CD4-positive, alpha-beta T cell treated with Interleukin-21 for 1 hour (primary cell): ENCODE measurements around the gene NABP1.

Experiments
- DNase-seq: peaks from one replicate; pipeline ENCODE4 v3.0.0-alpha.2; 2020

Gene NABP1

GRCh38 chr2:191686066-191686465, 8.1 kb downstream of the NABP1 start:
- DNase-seq: no peak

DNA sequence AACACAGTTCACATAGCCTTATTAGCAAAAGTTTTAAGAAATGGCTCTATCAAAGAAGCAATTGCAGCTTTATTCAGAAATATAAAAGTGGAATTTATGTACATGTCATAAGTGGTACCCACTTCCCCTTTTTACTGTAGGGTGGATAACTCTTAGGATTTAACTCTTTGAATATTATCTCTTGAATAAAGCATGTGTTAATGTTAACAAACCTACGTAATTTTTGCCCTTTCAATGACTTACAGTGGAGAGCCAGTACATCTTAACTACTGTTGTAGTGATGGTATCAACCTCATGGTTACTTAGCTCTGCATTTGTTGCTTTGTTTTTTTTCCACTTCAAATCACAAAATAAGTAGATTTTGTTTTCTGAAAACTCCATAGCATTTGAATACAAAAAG, 8.8 kb downstream of the NABP1 start:
- no peak for DNase-seq

- DNase-seq: no peak
These were observed 9.9 kb downstream of the NABP1 start for GRCh38 chr2:191687867-191688266.

GRCh38 chr2:191688934-191689695, 11.2 kb downstream of the NABP1 start:
- DNase-seq: no peak

DNA sequence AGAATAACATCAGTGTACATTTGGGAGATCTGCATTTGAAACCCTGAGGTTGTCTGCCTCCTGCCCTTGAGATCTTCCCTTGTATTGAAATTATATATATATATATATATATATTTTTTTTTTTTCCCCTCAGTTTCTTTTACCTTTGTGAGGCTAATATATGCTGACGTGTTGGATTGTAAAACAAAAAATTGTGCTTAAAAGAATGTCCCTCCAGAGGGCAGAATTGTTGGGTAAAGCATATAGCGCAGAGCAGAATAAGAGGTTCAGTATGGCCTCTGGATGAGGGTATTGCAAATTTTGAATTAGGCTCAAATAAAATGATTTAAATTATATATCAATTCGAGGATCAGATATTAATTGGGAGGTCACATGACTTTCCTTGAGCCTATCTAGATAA, 12.4 kb downstream of the NABP1 start:
- no peak for DNase-seq

- peak; percentile 82 for DNase-seq
These were observed 13.2 kb downstream of the NABP1 start for GRCh38 chr2:191691016-191691735.

- DNase-seq: no peak
These were observed 14.0 kb downstream of the NABP1 start for GRCh38 chr2:191691898-191692297.

GRCh38 chr2:191692502-191693115, 14.7 kb downstream of the NABP1 start:
- DNase-seq: no peak

DNA sequence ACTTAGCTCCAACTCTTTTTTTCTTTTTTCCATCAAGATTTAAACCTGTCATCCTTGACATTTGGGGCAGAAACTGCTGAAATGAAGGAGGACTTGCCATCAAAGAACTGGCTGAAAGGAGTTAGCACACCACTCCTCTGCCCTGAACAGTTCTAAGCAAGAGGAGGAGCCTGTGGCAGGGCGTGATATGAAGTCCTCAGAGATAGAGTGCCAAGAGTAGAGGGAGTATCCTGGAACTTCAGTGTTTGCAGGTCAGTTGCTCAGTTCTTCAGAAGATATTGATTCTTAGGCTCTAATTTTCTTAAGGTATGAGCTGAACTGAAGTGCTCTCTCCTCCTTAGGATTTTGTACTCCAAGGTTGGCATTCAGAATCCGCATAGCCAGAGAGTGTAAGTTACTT, 15.2 kb downstream of the NABP1 start:
- DNase-seq: no peak

GRCh38 chr2:191693778-191694177, 15.8 kb downstream of the NABP1 start:
- DNase-seq: no peak

- no peak for DNase-seq
These were observed 18.1 kb downstream of the NABP1 start for GRCh38 chr2:191696001-191696400.

- no peak for DNase-seq
These were observed 19.0 kb downstream of the NABP1 start for GRCh38 chr2:191696966-191697365.

DNA sequence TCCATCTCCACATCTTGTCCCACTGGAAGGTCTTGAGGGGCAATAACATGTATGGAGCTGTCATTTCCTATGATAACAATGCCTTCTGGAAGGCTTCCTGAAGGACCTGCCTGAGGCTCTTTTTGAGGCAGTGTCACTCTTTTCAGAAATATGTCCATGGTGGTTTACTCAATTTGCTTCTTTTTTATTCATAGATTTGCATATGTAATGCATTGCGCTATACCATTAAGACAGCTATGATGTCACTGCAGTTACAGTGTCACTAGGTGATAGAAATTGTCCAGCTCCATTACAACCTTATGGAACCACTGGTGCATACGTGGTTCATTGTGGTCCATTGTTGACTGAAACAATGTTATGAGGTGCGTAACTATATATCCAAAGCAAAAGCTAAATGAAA, 19.9 kb downstream of the NABP1 start:
- DNase-seq: no peak

GRCh38 chr2:191699341-191699945, 21.5 kb downstream of the NABP1 start:
- DNase-seq: no peak

DNA sequence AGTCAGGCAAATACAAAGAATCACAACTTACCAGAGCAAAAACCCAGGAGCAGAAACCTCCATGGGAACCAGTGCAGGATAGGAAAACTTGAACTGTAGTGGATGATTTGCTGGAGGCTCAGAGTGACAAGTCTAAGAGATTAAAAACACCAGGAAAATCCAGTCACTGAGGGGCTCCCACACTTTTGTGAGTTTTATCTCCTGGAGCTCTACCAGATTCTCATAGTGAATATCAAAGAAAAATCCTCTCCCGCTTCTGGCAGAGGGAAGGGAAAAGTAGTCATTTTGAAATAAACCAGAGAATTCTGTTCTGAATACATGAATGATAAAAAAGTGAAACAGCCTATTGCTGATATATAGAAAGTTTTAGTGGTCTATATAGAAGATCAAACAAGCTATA, 23.1 kb downstream of the NABP1 start:
- no peak for DNase-seq

DNA sequence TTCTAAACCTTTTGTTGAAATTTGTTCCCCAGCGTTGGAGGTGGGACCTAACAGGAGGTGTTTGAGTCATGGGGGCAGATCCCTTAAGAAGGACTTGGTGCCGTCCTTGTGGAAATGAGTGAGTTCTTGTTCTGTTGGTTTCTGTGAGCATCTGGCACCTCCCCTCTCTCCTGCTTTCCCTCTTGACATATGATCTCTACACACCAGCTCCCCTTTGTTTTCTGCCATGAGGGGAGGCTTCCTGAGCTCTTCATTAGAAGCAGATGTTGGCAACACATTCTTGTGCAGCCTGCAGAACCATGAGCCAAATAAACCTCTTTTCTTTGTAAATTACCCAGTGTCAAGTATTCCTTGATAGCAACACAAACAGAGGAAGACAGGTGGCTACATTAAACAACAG, 23.8 kb downstream of the NABP1 start:
- DNase-seq: no peak

DNA sequence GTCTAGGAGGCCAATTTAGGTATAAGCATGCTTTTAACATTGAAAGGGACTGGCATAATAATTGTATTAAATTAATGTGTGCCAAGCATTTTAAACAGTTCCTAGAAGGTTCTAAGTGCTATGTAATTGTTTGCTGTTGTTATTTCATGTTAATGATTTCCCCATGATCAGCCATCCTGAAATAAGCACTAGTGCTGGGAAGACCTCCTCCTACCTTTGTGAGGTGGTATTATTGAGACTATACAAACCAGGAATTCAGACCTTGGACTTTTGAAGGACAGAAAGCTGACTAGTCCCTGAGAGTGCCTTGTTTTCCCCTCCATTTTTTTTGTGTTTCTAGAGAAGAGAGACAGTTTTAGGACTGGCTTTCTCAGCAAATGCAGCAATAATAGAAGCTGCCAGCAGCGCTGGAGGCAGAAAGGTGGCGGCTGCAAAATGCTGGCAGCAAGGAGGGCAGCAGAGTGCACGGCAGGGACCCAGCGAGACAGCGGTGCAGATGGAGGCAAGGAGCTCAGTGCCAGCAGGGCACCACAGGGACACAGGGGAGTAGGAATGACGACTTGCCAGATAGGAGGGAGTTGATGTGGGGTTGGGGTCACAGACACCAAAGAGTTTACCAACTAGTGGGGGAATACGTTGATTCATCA, 25.3 kb downstream of the NABP1 start:
- no peak for DNase-seq

DNA sequence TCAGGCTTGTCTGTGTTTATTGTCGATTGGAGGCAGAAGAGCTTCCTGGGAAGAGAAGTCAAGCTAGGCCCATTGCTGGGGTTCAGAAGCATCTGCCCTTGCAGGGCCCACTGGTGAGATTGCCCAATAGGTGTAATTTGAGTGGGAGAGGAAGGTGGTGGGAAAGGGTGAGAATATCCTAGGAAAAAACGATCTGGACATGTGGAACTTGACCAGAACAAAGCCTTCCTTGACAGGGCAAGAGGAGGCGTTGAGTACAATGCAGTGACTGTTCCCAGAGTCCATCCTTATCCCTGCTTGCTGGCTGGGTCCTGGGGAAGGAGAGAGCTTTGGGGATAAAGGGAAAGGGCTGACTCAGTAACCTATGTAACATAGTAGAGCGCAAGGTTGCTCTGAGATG, 27.1 kb downstream of the NABP1 start:
- DNase-seq: no peak

- DNase-seq: no peak
These were observed 27.8 kb downstream of the NABP1 start for GRCh38 chr2:191705701-191706100.

DNA sequence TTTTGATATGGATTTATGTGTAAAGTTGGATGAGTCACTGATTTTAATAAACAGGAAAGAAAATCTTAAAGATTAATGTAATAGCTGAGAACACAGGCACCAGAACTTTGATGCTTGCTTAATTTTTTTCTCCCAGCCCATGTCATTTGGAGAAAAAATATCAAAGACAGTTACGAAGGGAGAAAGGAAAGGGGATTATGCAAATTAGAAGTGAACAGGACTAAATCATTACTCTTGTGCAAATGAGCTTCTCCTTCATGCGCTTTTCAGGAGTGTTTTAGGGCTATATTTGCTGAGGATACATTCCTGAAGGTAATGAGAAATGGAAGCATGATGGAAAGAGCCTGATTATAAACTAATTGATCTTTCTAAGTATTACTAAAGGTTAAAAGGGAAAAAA, 28.9 kb downstream of the NABP1 start:
- no peak for DNase-seq

GRCh38 chr2:191707542-191707941, 29.6 kb downstream of the NABP1 start:
- no peak for DNase-seq

DNA sequence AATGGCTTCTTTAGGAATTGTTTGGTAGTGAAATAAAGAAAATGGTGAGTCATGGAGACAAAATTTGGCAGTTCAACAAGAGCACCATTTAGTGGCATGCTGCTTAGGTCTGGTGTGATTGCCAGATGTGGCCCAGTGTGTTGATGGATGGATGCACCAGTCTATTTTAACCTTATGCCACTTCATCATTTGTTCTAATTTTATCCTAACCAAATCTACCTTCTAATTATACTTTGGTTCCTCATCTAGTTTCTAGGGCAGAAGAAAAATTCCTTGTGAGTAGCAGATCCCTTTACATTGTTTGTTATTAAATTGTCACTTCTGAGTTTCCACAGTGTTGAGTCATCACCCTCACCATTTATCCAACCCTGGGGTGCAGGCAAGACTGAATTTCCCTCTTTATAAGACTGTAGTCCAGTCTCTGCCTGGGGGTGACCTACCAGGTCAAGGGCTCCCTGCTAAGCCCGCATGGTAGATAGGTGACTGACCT, 32.5 kb downstream of the NABP1 start:
- no peak for DNase-seq

- DNase-seq: no peak
These were observed 33.7 kb downstream of the NABP1 start for GRCh38 chr2:191711621-191712020.
